GM19328 (cell line): ENCODE measurements around the gene HPX.

Experiments used
- ATAC-seq: cut with Tn5 transposase; IDR thresholded peaks from one replicate; pipeline ENCODE4 v1.9.1; 2021; ENCODE audit warnings: mild to moderate bottlenecking, moderate library complexity; ENCODE audit not compliant: unreplicated experiment

Gene HPX

GRCh38 chr11:6440906-6441358 lies at the start of gene HPX:
TSS of gene HPX (minus strand) at chr11:6440987. CDS start at chr11:6440963, 24 bp downstream.
- ATAC-seq = no peak

- no peak for ATAC-seq
These were observed 48.5 kb upstream of the HPX start for GRCh38 chr11:6489306-6489705.

GRCh38 chr11:6488821-6489220 lies 48.0 kb upstream of the HPX start:
- no peak for ATAC-seq

- no peak for ATAC-seq
These were observed 47.6 kb upstream of the HPX start for GRCh38 chr11:6488342-6488741.

GRCh38 chr11:6486938-6487337 lies 46.2 kb upstream of the HPX start:
- ATAC-seq = no peak

- ATAC-seq = no peak
These were observed 45.5 kb upstream of the HPX start for GRCh38 chr11:6486256-6486655.

- ATAC-seq = no peak
These were observed 44.9 kb upstream of the HPX start for GRCh38 chr11:6485661-6486060.

GRCh38 chr11:6483015-6483414 lies 42.2 kb upstream of the HPX start:
- ATAC-seq = no peak

GRCh38 chr11:6482441-6482840 lies 41.7 kb upstream of the HPX start:
- ATAC-seq = no peak

GRCh38 chr11:6481924-6482275 lies 41.1 kb upstream of the HPX start:
- no peak for ATAC-seq

GRCh38 chr11:6481012-6481923 lies 40.5 kb upstream of the HPX start, which contains the start of the genes ARFIP2 and TIMM10B:
TSS of gene ARFIP2 (minus strand) at chr11:6481331. CDS start at chr11:6480421, 910 bp downstream.
TSS of gene TIMM10B (plus strand) at chr11:6481501. CDS start at chr11:6481517, 16 bp downstream.
- ATAC-seq = peak; percentile 99

- no peak for ATAC-seq
These were observed 39.6 kb upstream of the HPX start for GRCh38 chr11:6480299-6480914.

GRCh38 chr11:6476571-6476970 lies 35.8 kb upstream of the HPX start:
- no peak for ATAC-seq

GRCh38 chr11:6475936-6476335 lies 35.1 kb upstream of the HPX start:
- ATAC-seq = no peak

- ATAC-seq = no peak
These were observed 34.2 kb upstream of the HPX start for GRCh38 chr11:6474806-6475500.

- no peak for ATAC-seq
These were observed 33.6 kb upstream of the HPX start for GRCh38 chr11:6474413-6474792.

- peak; percentile 64 for ATAC-seq
These were observed 32.9 kb upstream of the HPX start, which contains the start of gene TRIM3 for GRCh38 chr11:6473451-6474412. TSS of gene TRIM3 (minus strand) at chr11:6473941. CDS start at chr11:6465695, 8,246 bp downstream.

GRCh38 chr11:6472934-6473333 lies 32.1 kb upstream of the HPX start:
- ATAC-seq = no peak

- ATAC-seq = no peak
These were observed 28.8 kb upstream of the HPX start for GRCh38 chr11:6469599-6469998.
